ENCODE measurements around the gene PIK3R6. TPM values are rescaled to one million over a fixed set of nuclear protein-coding genes. Genes with fewer than 3 reads are reported as not detected.

PIK3R6 gene
- total and polyA plus RNA-seq, 2 of the 4 experiments (the other 2 are of a cell fraction) = not detected

DNA sequence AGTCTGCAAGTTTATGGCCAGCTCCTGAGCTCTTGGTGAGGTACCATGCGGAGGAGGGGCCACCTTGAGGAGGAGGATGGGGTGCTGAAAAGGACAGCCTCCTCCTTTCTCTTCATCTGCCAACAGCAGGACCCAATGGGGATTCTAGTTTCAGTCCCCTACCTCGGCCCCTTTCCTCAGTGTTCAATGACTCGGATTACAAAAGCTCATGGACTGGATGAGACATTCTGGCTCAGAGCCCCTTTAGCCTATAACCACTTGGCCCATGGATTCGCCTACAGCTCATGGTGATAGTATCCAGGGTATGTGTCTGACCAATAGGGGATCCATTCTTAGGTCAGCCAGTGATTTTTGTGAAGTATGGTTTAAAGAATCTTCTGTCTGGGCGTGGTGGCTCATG lies 8.5 kb upstream of the PIK3R6 start:
- H4K91ac ChIP-seq (ENCODE audit: insufficient read depth, low read depth, low read length) = no peak overlapping the region
- H2BK120ac ChIP-seq (ENCODE audit: low read depth, low read length) = no peak overlapping the region
- H2BK5ac ChIP-seq (ENCODE audit: low read depth, low read length, poor library complexity, severe bottlenecking) = no peak overlapping the region
- intact Hi-C loops (cut with micrococcal nuclease) = no loop called here
- ChIA-PET POLR2A (ENCODE audit: unreplicated experiment) (no interaction called here), CTCF (interaction anchor here (0.6 kb wide), 1 partner anchor 19 kb away, joined by 5 read pairs; no protein-coding TSS in a partner anchor)
- no peak overlapping the region for H2BK20ac ChIP-seq (ENCODE audit: low read depth, low read length)
- in situ Hi-C loops (cut with MboI; ENCODE audit: low sequenced_read_pairs) = no loop called here
- no peak overlapping the region for H2AK9ac ChIP-seq (replicated peaks; ENCODE audit: low read depth, low read length, poor library complexity)
- no peak overlapping the region for H2BK15ac ChIP-seq (ENCODE audit: low read depth, low read length)
- WGBS, 2 experiments (ENCODE audit: extremely low coverage in 2 of 2, insufficient read length in 1 of 2) = 17% methylated on average over 1 of the region's 5 CpGs; no CpG with 5 or more reads in 1 of the 2 experiments
- no peak for ATAC-seq (ENCODE audit: low read depth)
- DNase-seq = peak; percentile 21
- no peak overlapping the region for H2AFZ ChIP-seq (replicated peaks; ENCODE audit: low read length, poor library complexity)
- dilution Hi-C loops (cut with HindIII; ENCODE audit: low sequenced_read_pairs, unreplicated experiment) = no loop called here
- no peak overlapping the region for H3K56ac ChIP-seq (ENCODE audit: extremely low read depth, insufficient read depth, low read length)
- no peak overlapping the region for H3K4me3 ChIP-seq (ENCODE audit: insufficient read depth, low read depth, low read length)
- H3K14ac ChIP-seq (replicated peaks; ENCODE audit: low read depth, low read length) = no peak overlapping the region
- H4K5ac ChIP-seq (ENCODE audit: low read depth, low read length) = no peak overlapping the region
- no peak overlapping the region for H2AK5ac ChIP-seq (ENCODE audit: low read depth, low read length)
- no peaks in the 10 kb centered on the region for H3K9me1 ChIP-seq (ENCODE audit: insufficient read depth, low read length)
- no peak overlapping the region for H4K8ac ChIP-seq (ENCODE audit: low read depth in 2 of 2, low read length in 2 of 2)
- H3K23ac ChIP-seq (ENCODE audit: low read depth, low read length) = no peak overlapping the region
- H3K4ac ChIP-seq (ENCODE audit: low read depth, low read length) = no peak overlapping the region
- TF ChIP-seq FOS (IDR thresholded peaks at IDR 0.05; ENCODE audit: low read depth, low read length) = no peak
- TF ChIP-seq CHD1 (IDR thresholded peaks at IDR 0.05; ENCODE audit: low read depth, low read length) = no peak
- TF ChIP-seq POLR2A (IDR thresholded peaks at IDR 0.05; ENCODE audit: low read depth, low read length) = no peak
- TF ChIP-seq, protein P1, sequence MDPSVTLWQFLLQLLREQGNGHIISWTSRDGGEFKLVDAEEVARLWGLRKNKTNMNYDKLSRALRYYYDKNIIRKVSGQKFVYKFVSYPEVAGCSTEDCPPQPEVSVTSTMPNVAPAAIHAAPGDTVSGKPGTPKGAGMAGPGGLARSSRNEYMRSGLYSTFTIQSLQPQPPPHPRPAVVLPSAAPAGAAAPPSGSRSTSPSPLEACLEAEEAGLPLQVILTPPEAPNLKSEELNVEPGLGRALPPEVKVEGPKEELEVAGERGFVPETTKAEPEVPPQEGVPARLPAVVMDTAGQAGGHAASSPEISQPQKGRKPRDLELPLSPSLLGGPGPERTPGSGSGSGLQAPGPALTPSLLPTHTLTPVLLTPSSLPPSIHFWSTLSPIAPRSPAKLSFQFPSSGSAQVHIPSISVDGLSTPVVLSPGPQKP (IDR thresholded peaks at IDR 0.05; ENCODE audit: borderline replicate concordance, low read depth, low read length) = no peak
- no peak for TF ChIP-seq MAFK (IDR thresholded peaks at IDR 0.05; ENCODE audit: low read depth, low read length)
- no peak for TF ChIP-seq SMC3 (IDR thresholded peaks at IDR 0.05; ENCODE audit: low read depth, low read length)
- TF ChIP-seq RCOR1 (IDR thresholded peaks at IDR 0.05; ENCODE audit: insufficient replicate concordance, low read length) = no peak
- no peak for TF ChIP-seq MAZ (IDR thresholded peaks at IDR 0.05; ENCODE audit: borderline replicate concordance, low read depth, low read length)
- TF ChIP-seq NFE2L2 (IDR thresholded peaks at IDR 0.05; ENCODE audit: low read depth, low read length) = no peak
- TF ChIP-seq CEBPB (IDR thresholded peaks at IDR 0.05; ENCODE audit: low read depth, low read length) = no peak
- TF ChIP-seq, protein P2, sequence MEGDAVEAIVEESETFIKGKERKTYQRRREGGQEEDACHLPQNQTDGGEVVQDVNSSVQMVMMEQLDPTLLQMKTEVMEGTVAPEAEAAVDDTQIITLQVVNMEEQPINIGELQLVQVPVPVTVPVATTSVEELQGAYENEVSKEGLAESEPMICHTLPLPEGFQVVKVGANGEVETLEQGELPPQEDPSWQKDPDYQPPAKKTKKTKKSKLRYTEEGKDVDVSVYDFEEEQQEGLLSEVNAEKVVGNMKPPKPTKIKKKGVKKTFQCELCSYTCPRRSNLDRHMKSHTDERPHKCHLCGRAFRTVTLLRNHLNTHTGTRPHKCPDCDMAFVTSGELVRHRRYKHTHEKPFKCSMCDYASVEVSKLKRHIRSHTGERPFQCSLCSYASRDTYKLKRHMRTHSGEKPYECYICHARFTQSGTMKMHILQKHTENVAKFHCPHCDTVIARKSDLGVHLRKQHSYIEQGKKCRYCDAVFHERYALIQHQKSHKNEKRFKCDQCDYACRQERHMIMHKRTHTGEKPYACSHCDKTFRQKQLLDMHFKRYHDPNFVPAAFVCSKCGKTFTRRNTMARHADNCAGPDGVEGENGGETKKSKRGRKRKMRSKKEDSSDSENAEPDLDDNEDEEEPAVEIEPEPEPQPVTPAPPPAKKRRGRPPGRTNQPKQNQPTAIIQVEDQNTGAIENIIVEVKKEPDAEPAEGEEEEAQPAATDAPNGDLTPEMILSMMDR (conservative IDR thresholded peaks at IDR 0.05; ENCODE audit: low read depth, low read length) = no peak
- TF ChIP-seq MXI1 (IDR thresholded peaks at IDR 0.05; ENCODE audit: borderline replicate concordance, low read depth, low read length) = no peak
- TF ChIP-seq RFX5 (IDR thresholded peaks at IDR 0.05; ENCODE audit: low read depth, low read length) = no peak
- no peak for TF ChIP-seq RAD21 (IDR thresholded peaks at IDR 0.05; ENCODE audit: low read length)
- no peak for TF ChIP-seq BHLHE40 (IDR thresholded peaks at IDR 0.05; ENCODE audit: low read depth, low read length)
- H3K9ac ChIP-seq (ENCODE audit: low read depth, low read length) = no peak overlapping the region
- BruUV-seq (replicated peaks) = no TSS peak
- no peaks in the 10 kb centered on the region for H3K4me1 ChIP-seq (ENCODE audit: control insufficient read depth, insufficient read depth, low read length)
- no peaks in the 10 kb centered on the region for H4K20me1 ChIP-seq (ENCODE audit: insufficient read depth, low read length)
- H3K4me2 ChIP-seq (ENCODE audit: low read depth, low read length) = no peak overlapping the region
- no peaks in the 10 kb centered on the region for H3K36me3 ChIP-seq (ENCODE audit: control insufficient read depth, insufficient read depth, low read length)
- H3K27ac ChIP-seq (ENCODE audit: insufficient read depth, low read length) = no peak overlapping the region
- H3K18ac ChIP-seq (ENCODE audit: low read depth, low read length) = no peak overlapping the region
- H3K79me1 ChIP-seq (ENCODE audit: low read depth in 1 of 2, low read length in 2 of 2) = no peaks in the 10 kb centered on the region
- H3K27me3 ChIP-seq (ENCODE audit: control insufficient read depth, insufficient read depth, low read length) = no peaks in the 10 kb centered on the region; the same call in 1 of the 2 replicates
- no peaks in the 10 kb centered on the region for H3K9me3 ChIP-seq (ENCODE audit: control insufficient read depth, insufficient read depth, low read length)
